CD14-positive monocyte (primary cell): ENCODE data around the gene ZFX. TPM values are rescaled to one million over a fixed set of nuclear protein-coding genes. Genes with fewer than 3 reads are reported as not detected.
A peak's percentile ranks its signal among the peaks of the same experiment; 100 is the strongest.

Experiments used
- DNase-seq, 3 donors: peaks; one replicate each; pipeline ENCODE4 v3.0.0-alpha.2; 2011 to 2022
- H2AFZ ChIP-seq: 2 replicates; pipeline ENCODE4 v1.6.0; 2012; ENCODE audit warnings: mild to moderate bottlenecking, low read depth, low read length, inconsistent platforms; ENCODE audit not compliant: insufficient read depth, poor library complexity, severe bottlenecking
- H3K27ac ChIP-seq, 2 donors: 1 replicate in 1 of 2; 2 replicates in 1 of 2; pipeline ENCODE4 v1.5.1; 2012 to 2013; ENCODE audit warnings: low read length in 2 of 2, control low read depth in 1 of 2, inconsistent platforms in 1 of 2, low read depth in 1 of 2, mild to moderate bottlenecking in 1 of 2
- H3K27me3 ChIP-seq, 2 donors: one replicate each; pipeline versions ENCODE4 v1.6.0 to v1.6.1; 2011 to 2013; ENCODE audit warnings: low read length in 2 of 2; ENCODE audit not compliant: control insufficient read depth in 2 of 2, insufficient read depth in 2 of 2
- H3K36me3 ChIP-seq, 2 donors: replicated peaks in 1 of 2; 1 replicate in 1 of 2; 2 replicates in 1 of 2; pipeline versions ENCODE4 v1.5.1 to v1.6.1; 2012 to 2013; ENCODE audit warnings: low read length in 2 of 2, control low read depth in 1 of 2, inconsistent platforms in 1 of 2, mild to moderate bottlenecking in 1 of 2; ENCODE audit not compliant: insufficient read depth in 2 of 2, control insufficient read depth in 1 of 2
- H3K4me1 ChIP-seq, 2 donors: 1 replicate in 1 of 2; 2 replicates in 1 of 2; pipeline versions ENCODE4 v1.5.1 to v1.6.1; 2012 to 2013; ENCODE audit warnings: low read length in 2 of 2, control low read depth in 1 of 2, inconsistent platforms in 1 of 2, mild to moderate bottlenecking in 1 of 2, moderate library complexity in 1 of 2; ENCODE audit not compliant: insufficient read depth in 2 of 2, control insufficient read depth in 1 of 2
- H3K4me2 ChIP-seq: replicated peaks from 2 replicates; pipeline ENCODE3; 2012; ENCODE audit warnings: low read length, moderate library complexity, mild to moderate bottlenecking; ENCODE audit not compliant: poor library complexity, severe bottlenecking; ENCODE audit errors: extremely low read depth
- H3K4me3 ChIP-seq, 3 experiments: fragments of 200-600 bp in 1 of 3; sonication (generic) in 1 of 3; replicated peaks in 1 of 3; 1 replicate in 2 of 3; 2 replicates in 1 of 3; pipeline ENCODE4 v1.5.1; 2011 to 2013; ENCODE audit warnings: low read length in 3 of 3, mild to moderate bottlenecking in 3 of 3, control low read depth in 2 of 3, low read depth in 2 of 3, inconsistent platforms in 1 of 3, moderate library complexity in 1 of 3
- H3K79me2 ChIP-seq: 2 replicates; pipeline ENCODE4 v1.6.0; 2012; ENCODE audit warnings: mild to moderate bottlenecking, control low read depth, inconsistent platforms, low read length, moderate library complexity; ENCODE audit not compliant: insufficient read depth
- H3K9ac ChIP-seq: 2 replicates; pipeline ENCODE4 v1.6.0; 2017; ENCODE audit warnings: low read length, mild to moderate bottlenecking; ENCODE audit not compliant: insufficient read depth, poor library complexity, severe bottlenecking
- H3K9me3 ChIP-seq, 2 donors: replicated peaks in 1 of 2; 1 replicate in 1 of 2; 2 replicates in 1 of 2; pipeline versions ENCODE4 v1.5.1 to v1.6.1; 2012 to 2013; ENCODE audit warnings: low read length in 2 of 2, control low read depth in 1 of 2; ENCODE audit not compliant: control insufficient read depth in 1 of 2, insufficient read depth in 1 of 2
- H4K20me1 ChIP-seq: 2 replicates; pipeline ENCODE4 v1.6.0; 2012; ENCODE audit warnings: mild to moderate bottlenecking, low read length, control low read depth, moderate library complexity; ENCODE audit not compliant: insufficient read depth
- H3K27ac Mint-ChIP-seq, 7 donors: one replicate each; pipeline ENCODE4 v1.8.0; 2020; ENCODE audit warnings: mild to moderate bottlenecking in 7 of 7, mixed read lengths in 7 of 7, moderate library complexity in 6 of 7, inconsistent platforms in 2 of 7
- H3K27me3 Mint-ChIP-seq, 3 donors: one replicate each; pipeline ENCODE4 v1.8.0; 2021 to 2022; ENCODE audit warnings: low read depth in 3 of 3, mild to moderate bottlenecking in 3 of 3, mixed read lengths in 3 of 3, moderate library complexity in 3 of 3, inconsistent platforms in 1 of 3
- H3K36me3 Mint-ChIP-seq, 2 donors: one replicate each; pipeline ENCODE4 v1.8.0; 2020; ENCODE audit warnings: mixed read lengths in 2 of 2, inconsistent platforms in 1 of 2, mild to moderate bottlenecking in 1 of 2
- H3K4me1 Mint-ChIP-seq: one replicate; pipeline ENCODE4 v1.8.0; 2020; ENCODE audit warnings: mild to moderate bottlenecking, mixed read lengths
- H3K4me3 Mint-ChIP-seq, 2 donors: one replicate each; pipeline ENCODE4 v1.8.0; 2020; ENCODE audit warnings: mild to moderate bottlenecking in 2 of 2, mixed read lengths in 2 of 2, moderate library complexity in 1 of 2
- H3K9me3 Mint-ChIP-seq, 7 donors: one replicate each; pipeline ENCODE4 v1.8.0; 2020 to 2022; ENCODE audit warnings: mixed read lengths in 7 of 7, mild to moderate bottlenecking in 6 of 7, moderate library complexity in 6 of 7, inconsistent platforms in 2 of 7
- CTCF ChIP-seq: fragments of 200-600 bp; IDR thresholded peaks from one replicate; pipeline ENCODE4 v1.8.0; 2022; ENCODE audit warnings: antibody characterized with exemption, mild to moderate bottlenecking
- WGBS: methylation state at CpG from one replicate; pipeline ENCODE4 v1.1.5; 2013; ENCODE audit warnings: missing lambda C conversion rate; ENCODE audit not compliant: insufficient coverage; 5-methylcytosine and 5-hydroxymethylcytosine counted together
- intact Hi-C, 2 donors: fragments of 100-400 bp; cut with micrococcal nuclease; formaldehyde crosslinking; loops; one replicate each; pipeline versions ENCODE4 v1.15.0 to v1.15.1; 2023
- polyA plus RNA-seq, 3 donors: library from polyadenylated mRNA; depleted of rRNA in 1 of 3; unstranded in 2 of 3; stranded (reverse) in 1 of 3; fragments of 300-500 nt in 2 of 3; fragments of >200 nt in 1 of 3; fragmentation: Illumina TruSeq in 2 of 3; gene quantifications; 1 replicate in 2 of 3; 2 replicates in 1 of 3; pipeline ENCODE4 v1.2.3, GENCODE V29; 2012 to 2021

ZFX gene
- polyA plus RNA-seq, 3 donors, result 22.3 to 31.1 (median 30.2) TPM

- intact Hi-C loops, result no loop called here
- peaks cover 0 to 26% (median 1%) of the 10 kb centered on the region in 3 donors for H3K27me3 Mint-ChIP-seq
- no peak for TF ChIP-seq CTCF
- Histone ChIP-seq H3K4me2 (no peak overlapping the region), H3K9me3 (no peaks in the 10 kb centered on the region), H4K20me1 (no peaks in the 10 kb centered on the region), H3K36me3 (no peaks in the 10 kb centered on the region), H3K9ac (no peak overlapping the region), H3K27me3 (peaks cover 0 to 10% of the 10 kb centered on the region in 2 donors), H2AFZ (no peak overlapping the region), H3K27ac (no peak overlapping the region), H3K4me1 (peaks cover 12 to 13% of the 10 kb centered on the region in 2 donors), H3K4me3 (no peak overlapping the region), H3K79me2 (no peaks in the 10 kb centered on the region)
- H3K27ac Mint-ChIP-seq, result no peak overlapping the region
- no peak overlapping the region for H3K4me3 Mint-ChIP-seq
- peaks cover 13% of the 10 kb centered on the region for H3K4me1 Mint-ChIP-seq
- WGBS, result no CpG with 5 or more reads among the region's 1 CpG
- DNase-seq, result no peak
- H3K9me3 Mint-ChIP-seq, result peaks cover 0 to 3% (median 0%) of the 10 kb centered on the region in 7 donors
- no peaks in the 10 kb centered on the region for H3K36me3 Mint-ChIP-seq
Measured at GRCh38 chrX:24257011-24257410, 107.5 kb downstream of the ZFX start.

GRCh38 chrX:24259544-24260240, 110.2 kb downstream of the ZFX start:
- intact Hi-C loops, result no loop called here
- Histone ChIP-seq H2AFZ (no peak overlapping the region), H3K27ac (no peak overlapping the region), H3K36me3 (no peaks in the 10 kb centered on the region), H3K4me1 (peaks cover 12 to 13% of the 10 kb centered on the region in 2 donors), H3K4me2 (no peak overlapping the region), H4K20me1 (no peaks in the 10 kb centered on the region), H3K9ac (no peak overlapping the region), H3K27me3 (peaks cover 0 to 12% of the 10 kb centered on the region in 2 donors), H3K9me3 (no peaks in the 10 kb centered on the region), H3K79me2 (no peaks in the 10 kb centered on the region), H3K4me3 (no peak overlapping the region)
- Mint-ChIP-seq H3K27ac (peak overlapping the region in 1 of 7 donors; percentile 1), H3K4me1 (peaks cover 13% of the 10 kb centered on the region), H3K4me3 (no peak overlapping the region), H3K36me3 (no peaks in the 10 kb centered on the region), H3K27me3 (peaks cover 0 to 41% (median 5%) of the 10 kb centered on the region in 3 donors), H3K9me3 (peaks cover 0 to 3% (median 0%) of the 10 kb centered on the region in 7 donors)
- WGBS, result no CpG with 5 or more reads among the region's 9 CpGs
- TF ChIP-seq CTCF, result peak; percentile 52
- peak; percentile 27 to 37 (median 35) for DNase-seq
